GM10266 (cell line): ENCODE data around the gene CTAG1B.
"Not testable (repeated sequence)": the region's sequence is repeated elsewhere in the genome, so short reads cannot be mapped to it uniquely, and the experiment has no call there.

Experiments
- DNase-seq: peaks from one replicate; pipeline ENCODE4 v3.0.0; 2012; ENCODE audit errors: extremely low spot score
- CTCF ChIP-seq: IDR thresholded peaks from 2 replicates; pipeline ENCODE4 v1.5.1; 2012; ENCODE audit warnings: mild to moderate bottlenecking, low read depth; ENCODE audit not compliant: control insufficient read depth, insufficient read depth; ENCODE audit errors: missing control alignments

CTAG1B gene

GRCh38 chrX:154619182-154619581 lies at the start of gene CTAG1B:
CTAG1B (minus strand) TSS chrX:154619282; CDS start chrX:154619218, 64 bp downstream.
- not testable (repeated sequence) for DNase-seq

DNA sequence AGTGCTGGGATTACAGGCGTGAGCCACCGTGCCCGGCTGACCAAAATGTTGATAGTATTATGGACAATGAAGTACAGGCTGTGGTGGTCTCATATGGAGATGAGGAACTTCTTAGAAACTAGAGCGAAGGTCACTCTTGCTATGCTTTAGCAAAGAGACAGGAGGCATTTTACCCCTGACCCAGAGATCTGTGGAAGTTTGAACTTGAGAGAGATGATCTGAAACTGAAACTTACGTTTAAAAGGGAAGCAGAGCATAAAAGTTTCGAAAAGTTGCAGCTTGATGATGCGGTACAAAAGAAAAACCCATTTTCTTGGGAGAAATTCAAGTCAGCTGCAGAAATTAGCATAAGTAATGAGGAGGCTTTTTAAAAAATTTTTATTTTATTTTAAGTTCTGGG lies 42.8 kb upstream of the CTAG1B start:
- DNase-seq = no peak
- TF ChIP-seq CTCF = no peak

GRCh38 chrX:154661170-154661569 lies 42.1 kb upstream of the CTAG1B start:
- DNase-seq = no peak
- TF ChIP-seq CTCF = no peak

- no peak for TF ChIP-seq CTCF
- DNase-seq = no peak
Observed at GRCh38 chrX:154660541-154660940, 41.5 kb upstream of the CTAG1B start.

- DNase-seq = no peak
- no peak for TF ChIP-seq CTCF
Observed at GRCh38 chrX:154658957-154659356, 39.9 kb upstream of the CTAG1B start.

DNA sequence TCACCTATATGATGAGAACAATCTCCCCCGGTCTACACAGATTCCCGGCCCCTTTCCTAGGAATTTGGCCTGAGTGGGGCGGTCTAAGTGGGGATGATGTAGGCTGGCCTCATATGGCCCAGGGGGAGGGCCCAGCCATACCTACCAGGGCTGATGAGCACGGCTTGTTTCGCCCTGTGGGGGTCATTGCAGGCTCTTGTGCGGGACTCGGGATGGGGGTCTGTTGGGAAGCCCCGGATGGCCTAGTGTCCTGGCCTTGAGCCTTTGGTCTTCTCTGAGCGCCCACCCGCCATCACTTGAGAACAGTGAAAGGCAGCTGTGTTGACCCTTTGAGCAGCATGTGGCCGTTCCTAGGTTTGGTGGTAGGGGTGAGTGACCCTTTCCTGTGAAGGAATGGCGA lies 39.1 kb upstream of the CTAG1B start:
- no peak for DNase-seq
- no peak for TF ChIP-seq CTCF

DNA sequence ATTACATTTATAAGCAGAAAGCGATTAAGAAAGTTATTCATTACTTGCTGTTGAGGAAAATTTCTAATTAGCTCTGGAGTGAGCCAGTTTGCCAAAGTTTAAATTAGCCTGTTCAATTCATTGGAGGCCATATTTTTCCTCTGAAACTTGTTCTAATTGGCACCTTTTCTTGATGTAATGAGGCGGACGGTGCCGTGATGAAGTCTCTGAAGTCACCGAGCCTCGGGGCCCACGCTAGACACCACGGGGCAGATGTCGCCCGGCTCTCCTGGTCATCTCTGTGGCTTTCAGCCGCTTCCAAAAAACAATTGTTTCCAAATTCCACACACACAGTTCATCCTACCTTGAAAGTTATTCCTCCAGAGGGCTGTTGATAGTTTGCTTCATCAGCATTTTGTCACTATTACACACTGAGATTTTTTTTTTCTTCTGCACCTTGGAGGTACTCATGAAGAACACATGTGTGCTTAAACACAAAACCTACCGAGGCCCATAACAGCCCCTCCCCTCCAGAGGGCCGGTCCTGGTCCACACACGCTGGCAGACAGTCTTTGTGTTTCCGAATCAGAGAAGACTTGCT lies 38.2 kb upstream of the CTAG1B start:
- TF ChIP-seq CTCF = no peak
- DNase-seq = no peak

- no peak for DNase-seq
- TF ChIP-seq CTCF = no peak
Observed at GRCh38 chrX:154655786-154656185, 36.7 kb upstream of the CTAG1B start.
